SHP77 treated with DMSO at 0.1 percent for 48 hours (cell line): ENCODE measurements around the gene GLT8D2.
A peak's percentile ranks its signal among the peaks of the same experiment; 100 is the strongest.

Experiments used
- DNase-seq: peaks from one replicate; lab custom pipeline; 2025; lab: John Stamatoyannopoulos, UW

GLT8D2 gene

GRCh38 chr12:104000807-104001434 is 49.1 kb downstream of the GLT8D2 start:
- DNase-seq, result no peak

- no peak for DNase-seq
These were observed 51.0 kb downstream of the GLT8D2 start for GRCh38 chr12:103998976-103999375.

GRCh38 chr12:103997286-103997900 is 52.6 kb downstream of the GLT8D2 start:
- DNase-seq, result no peak

GRCh38 chr12:103996595-103996994 is 53.4 kb downstream of the GLT8D2 start:
- no peak for DNase-seq

GRCh38 chr12:103994235-103994634 is 55.8 kb downstream of the GLT8D2 start:
- DNase-seq, result peak; percentile 23

DNA sequence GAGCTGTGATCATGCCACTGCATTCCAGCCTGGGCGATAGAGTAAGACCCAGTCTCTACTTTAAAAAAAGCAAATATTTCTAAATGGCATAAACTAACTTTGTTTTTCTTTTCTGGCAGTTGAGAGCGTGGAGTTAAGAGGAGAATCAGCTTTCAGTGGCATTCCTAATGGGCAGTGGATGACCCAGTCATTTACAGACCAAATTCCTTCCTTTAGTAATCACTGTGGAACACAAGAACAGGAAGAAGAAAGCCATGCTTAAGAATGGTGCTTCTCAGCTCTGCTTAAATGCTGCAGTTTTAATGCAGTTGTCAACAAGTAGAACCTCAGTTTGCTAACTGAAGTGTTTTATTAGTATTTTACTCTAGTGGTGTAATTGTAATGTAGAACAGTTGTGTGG is 63.2 kb downstream of the GLT8D2 start:
- DNase-seq, result no peak

DNA sequence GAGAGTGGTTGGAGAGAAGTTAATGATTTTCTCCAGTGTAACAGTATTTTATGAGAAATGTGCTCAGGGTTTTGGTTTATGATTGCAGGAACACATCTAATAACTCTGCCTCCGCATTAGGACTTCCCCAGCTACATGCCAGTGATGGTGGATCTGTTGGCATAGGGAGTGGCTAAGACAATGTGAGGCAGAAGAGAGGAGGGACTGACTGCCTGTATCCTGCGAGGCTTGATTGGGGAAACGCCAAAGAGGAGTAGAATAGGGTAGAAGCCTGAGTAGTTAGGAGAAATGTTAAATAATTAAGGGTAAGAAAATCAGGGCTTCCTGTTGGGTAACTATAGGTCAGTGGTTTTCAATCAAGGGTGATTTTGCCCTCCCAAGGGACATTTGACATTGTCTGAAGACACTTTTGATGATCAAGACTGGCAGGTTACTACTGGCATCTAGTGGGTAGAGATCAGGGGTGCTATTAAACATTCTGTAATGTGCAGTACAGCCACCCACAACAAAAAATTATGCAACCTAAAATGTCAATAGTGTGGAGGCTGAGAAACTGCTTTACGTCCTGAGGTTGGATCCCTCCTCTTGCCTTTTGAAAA is 71.5 kb downstream of the GLT8D2 start:
- DNase-seq, result no peak

DNA sequence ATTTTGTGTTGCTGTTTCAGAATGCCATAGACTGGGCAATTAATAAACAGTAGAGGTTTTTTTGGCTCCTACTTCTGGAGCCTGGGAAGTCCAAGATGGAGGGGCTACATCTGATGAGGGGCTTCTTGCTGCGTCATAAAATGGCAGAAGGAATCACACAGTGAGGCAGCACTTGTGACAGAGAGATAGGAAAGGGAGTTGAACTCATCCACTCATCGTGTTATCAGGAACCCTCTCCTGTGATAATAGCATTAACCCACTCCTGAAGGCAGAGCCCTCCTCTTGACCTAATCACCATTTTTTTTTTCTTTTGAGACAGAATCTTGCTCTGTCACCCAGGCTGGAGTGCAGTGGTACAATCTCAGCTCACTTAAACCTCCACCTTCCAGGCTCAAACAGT is 74.6 kb downstream of the GLT8D2 start:
- no peak for DNase-seq

GRCh38 chr12:103973909-103974308 is 76.1 kb downstream of the GLT8D2 start:
- DNase-seq, result no peak

GRCh38 chr12:103969391-103969790 is 80.6 kb downstream of the GLT8D2 start:
- no peak for DNase-seq

GRCh38 chr12:103966736-103967135 is 83.3 kb downstream of the GLT8D2 start:
- no peak for DNase-seq

DNA sequence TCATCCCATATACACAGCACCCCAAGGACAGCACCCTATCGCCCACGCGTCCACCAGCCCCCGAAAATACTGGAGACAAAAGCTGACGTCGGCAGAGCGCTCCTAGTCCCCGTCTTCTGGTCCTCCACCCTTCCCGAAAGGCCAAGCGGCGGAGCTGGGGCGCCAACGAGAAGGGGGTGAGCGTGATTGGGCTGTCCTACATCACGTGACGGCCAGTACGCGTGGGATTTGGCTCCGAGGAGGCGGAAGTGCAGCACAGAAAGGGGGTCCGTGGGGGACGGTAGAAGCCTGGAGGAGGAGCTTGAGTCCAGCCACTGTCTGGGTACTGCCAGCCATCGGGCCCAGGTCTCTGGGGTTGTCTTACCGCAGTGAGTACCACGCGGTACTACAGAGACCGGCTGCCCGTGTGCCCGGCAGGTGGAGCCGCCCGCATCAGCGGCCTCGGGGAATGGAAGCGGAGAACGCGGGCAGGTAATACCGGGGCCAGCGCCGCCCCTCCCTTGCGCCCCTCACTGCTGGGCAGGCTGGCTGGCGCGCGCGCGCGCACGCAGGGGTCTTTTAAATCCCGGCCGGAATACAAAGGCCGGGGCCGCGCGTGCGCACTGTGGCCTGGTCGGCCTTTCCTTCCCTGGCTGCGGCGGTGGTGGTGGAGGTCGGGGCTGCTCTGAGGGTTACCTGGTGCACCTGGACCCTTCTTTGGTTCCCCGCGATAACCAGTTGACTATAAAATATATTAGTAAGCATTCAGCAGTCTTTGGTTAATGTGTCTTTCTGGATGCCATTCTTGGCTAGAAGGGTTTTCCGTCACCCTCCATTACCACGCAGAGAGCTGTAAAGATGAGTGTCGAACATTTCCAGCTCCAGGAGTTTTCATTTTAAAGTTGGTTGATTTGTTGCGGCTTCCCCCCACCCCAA is 84.1 kb downstream of the GLT8D2 start, which contains the start of gene TDG:
TSS of gene TDG (plus strand) at position 283 of the 915 bp plus-strand sequence. CDS start at position 449, 166 bp downstream.
- DNase-seq, result peak; percentile 94

DNA sequence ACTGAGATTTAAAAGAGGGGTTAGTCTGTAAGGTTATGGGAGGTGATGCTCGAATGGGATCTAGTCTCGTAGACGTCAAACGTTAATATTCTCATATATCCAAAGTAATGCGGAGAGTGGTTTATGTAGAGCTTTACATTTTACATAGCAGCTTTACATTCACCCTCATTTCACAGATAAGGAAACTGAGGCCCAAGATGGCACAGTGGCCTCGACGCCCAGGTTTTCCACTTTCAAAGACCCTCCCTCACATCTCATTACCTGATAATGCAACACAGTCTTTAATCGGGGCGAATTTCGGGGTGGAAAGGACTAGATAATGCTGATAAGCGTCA is 84.8 kb downstream of the GLT8D2 start:
- no peak for DNase-seq

GRCh38 chr12:103964805-103965204 is 85.2 kb downstream of the GLT8D2 start:
- DNase-seq, result no peak

GRCh38 chr12:103962493-103962892 is 87.5 kb downstream of the GLT8D2 start:
- no peak for DNase-seq

GRCh38 chr12:103960616-103961227 is 89.3 kb downstream of the GLT8D2 start:
- DNase-seq, result no peak

GRCh38 chr12:103958621-103959020 is 91.4 kb downstream of the GLT8D2 start:
- no peak for DNase-seq

GRCh38 chr12:103957865-103958388 is 92.1 kb downstream of the GLT8D2 start:
- no peak for DNase-seq

- DNase-seq, result no peak
These were observed 93.4 kb downstream of the GLT8D2 start for GRCh38 chr12:103956509-103957027.

- no peak for DNase-seq
These were observed 94.0 kb downstream of the GLT8D2 start for GRCh38 chr12:103955811-103956508.

DNA sequence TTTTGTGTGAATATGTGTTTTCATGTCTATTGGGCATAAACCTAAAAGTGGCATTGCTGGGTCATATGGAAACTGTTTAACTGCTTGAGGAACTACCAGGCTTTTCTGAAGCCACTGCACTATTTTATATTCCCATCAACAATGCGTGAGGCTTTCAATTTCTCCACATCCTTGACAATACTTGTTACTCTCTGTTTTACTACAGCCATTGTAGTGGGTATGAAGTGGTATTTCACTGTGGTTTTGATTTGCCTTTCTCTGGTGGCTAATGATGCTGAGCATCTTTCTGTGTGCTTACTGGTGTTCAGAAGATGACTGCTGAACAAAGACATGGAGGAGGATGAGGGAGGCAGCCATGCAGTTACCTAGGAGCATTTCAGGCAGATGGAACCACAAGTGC is 97.5 kb downstream of the GLT8D2 start:
- DNase-seq, result no peak
